LNCAP (cell line): Measurements from ENCODE around the gene OR52K2.

Experiments
- CTCF ChIP-seq: fragments of 450-650 bp; IDR thresholded peaks from 2 replicates; pipeline ENCODE4 v1.5.1; 2017; ENCODE audit warnings: mild to moderate bottlenecking

Gene OR52K2

GRCh38 chr11:4448995-4449394, at the start of gene OR52K2:
OR52K2 (plus strand) TSS chr11:4449295; CDS start chr11:4449340, 45 bp downstream.
- no peak for TF ChIP-seq CTCF

- no peak for TF ChIP-seq CTCF
Measured at GRCh38 chr11:4416306-4416705, 32.8 kb upstream of the OR52K2 start.

GRCh38 chr11:4416816-4417215, 32.3 kb upstream of the OR52K2 start:
- TF ChIP-seq CTCF, result no peak

- TF ChIP-seq CTCF, result no peak
Measured at GRCh38 chr11:4418403-4418802, 30.7 kb upstream of the OR52K2 start.

GRCh38 chr11:4430051-4430450, 19.0 kb upstream of the OR52K2 start:
- no peak for TF ChIP-seq CTCF

GRCh38 chr11:4433856-4434255, 15.2 kb upstream of the OR52K2 start:
- no peak for TF ChIP-seq CTCF

GRCh38 chr11:4436411-4436810, 12.7 kb upstream of the OR52K2 start:
- no peak for TF ChIP-seq CTCF

GRCh38 chr11:4441515-4441914, 7.6 kb upstream of the OR52K2 start:
- no peak for TF ChIP-seq CTCF
